A549 (cell line): ENCODE measurements around the gene NFKBIE.

Experiments
- BHLHE40 ChIP-seq: IDR thresholded peaks from 2 replicates; pipeline ENCODE4 v1.6.1; 2012; ENCODE audit warnings: low read depth, low read length, inconsistent platforms
- FOXS1 ChIP-seq: fragments of 250-450 bp; sonication (Bioruptor Pico); IDR thresholded peaks from 2 replicates; pipeline ENCODE4 v1.5.0; 2020; ENCODE audit warnings: mild to moderate bottlenecking, moderate library complexity
- NFE2L2 ChIP-seq: fragments of 150-350 bp; conservative IDR thresholded peaks from 2 replicates; pipeline ENCODE4 v1.6.1; 2014; ENCODE audit warnings: low read length
- POLR2A ChIP-seq: IDR thresholded peaks from 2 replicates; pipeline ENCODE4 v1.6.1; 2012; ENCODE audit warnings: mild to moderate bottlenecking, low read length
- POLR2AphosphoS2 ChIP-seq: conservative IDR thresholded peaks from 2 replicates; pipeline ENCODE4 v1.6.1; 2012; ENCODE audit warnings: low read length, improper control_type of control experiment, inconsistent platforms
- TF ChIP-seq, protein P1 (sequence below): IDR thresholded peaks from 2 replicates; pipeline ENCODE4 v1.6.1; 2012
- TF ChIP-seq, protein P2 (sequence below): fragments of >200 bp; sonication (Bioruptor Twin); formaldehyde crosslinking; IDR thresholded peaks from 3 replicates; pipeline ENCODE4 v1.5.1; 2016

DNA sequence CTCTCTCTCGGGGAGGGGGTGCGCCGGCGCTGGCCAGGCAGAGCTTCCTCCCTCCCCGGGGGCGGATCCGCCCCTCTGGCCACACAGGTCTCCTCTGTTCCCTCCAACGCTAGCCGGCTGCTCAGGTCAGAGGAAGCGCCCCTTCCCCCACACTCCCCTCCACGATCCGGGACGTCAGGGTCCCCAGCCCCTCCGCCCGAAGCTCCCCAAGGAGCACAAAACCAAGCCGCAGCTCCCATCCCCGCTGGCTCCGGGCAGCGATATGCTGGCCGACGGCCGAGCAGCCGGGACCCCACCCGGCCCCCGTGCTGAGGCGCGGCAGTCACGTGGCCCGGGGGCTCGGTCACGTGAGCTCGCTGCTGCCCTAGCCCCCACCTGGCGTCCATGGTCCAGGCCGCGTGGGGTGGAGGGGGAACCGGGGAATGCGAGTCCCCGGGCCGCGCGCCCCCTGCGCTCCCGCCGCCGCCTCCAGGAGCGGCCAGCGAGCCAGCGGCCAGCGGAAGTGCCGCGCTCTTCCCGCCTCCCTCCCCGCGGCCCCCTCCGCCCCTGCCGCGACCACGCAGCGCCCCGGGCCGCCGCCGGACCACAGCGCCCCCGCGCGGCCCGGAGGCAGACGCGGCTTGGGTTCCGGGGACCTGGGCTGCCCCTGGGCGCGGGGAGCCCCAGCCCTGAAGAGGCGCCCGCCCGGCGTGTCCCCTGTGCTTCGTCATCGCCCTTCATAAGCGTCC lies 8.2 kb downstream of the NFKBIE start, which contains the start of gene SLC35B2:
- no peak for TF ChIP-seq POLR2AphosphoS2
- TF ChIP-seq, protein P1, sequence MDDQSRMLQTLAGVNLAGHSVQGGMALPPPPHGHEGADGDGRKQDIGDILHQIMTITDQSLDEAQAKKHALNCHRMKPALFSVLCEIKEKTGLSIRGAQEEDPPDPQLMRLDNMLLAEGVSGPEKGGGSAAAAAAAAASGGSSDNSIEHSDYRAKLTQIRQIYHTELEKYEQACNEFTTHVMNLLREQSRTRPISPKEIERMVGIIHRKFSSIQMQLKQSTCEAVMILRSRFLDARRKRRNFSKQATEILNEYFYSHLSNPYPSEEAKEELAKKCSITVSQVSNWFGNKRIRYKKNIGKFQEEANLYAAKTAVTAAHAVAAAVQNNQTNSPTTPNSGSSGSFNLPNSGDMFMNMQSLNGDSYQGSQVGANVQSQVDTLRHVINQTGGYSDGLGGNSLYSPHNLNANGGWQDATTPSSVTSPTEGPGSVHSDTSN, result no peak; the same call in 1 of the 2 replicates
- TF ChIP-seq NFE2L2, result no peak
- peak; percentile 51 for TF ChIP-seq POLR2A
- TF ChIP-seq, protein P2, sequence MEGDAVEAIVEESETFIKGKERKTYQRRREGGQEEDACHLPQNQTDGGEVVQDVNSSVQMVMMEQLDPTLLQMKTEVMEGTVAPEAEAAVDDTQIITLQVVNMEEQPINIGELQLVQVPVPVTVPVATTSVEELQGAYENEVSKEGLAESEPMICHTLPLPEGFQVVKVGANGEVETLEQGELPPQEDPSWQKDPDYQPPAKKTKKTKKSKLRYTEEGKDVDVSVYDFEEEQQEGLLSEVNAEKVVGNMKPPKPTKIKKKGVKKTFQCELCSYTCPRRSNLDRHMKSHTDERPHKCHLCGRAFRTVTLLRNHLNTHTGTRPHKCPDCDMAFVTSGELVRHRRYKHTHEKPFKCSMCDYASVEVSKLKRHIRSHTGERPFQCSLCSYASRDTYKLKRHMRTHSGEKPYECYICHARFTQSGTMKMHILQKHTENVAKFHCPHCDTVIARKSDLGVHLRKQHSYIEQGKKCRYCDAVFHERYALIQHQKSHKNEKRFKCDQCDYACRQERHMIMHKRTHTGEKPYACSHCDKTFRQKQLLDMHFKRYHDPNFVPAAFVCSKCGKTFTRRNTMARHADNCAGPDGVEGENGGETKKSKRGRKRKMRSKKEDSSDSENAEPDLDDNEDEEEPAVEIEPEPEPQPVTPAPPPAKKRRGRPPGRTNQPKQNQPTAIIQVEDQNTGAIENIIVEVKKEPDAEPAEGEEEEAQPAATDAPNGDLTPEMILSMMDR, result peak; percentile 80
- TF ChIP-seq BHLHE40, result no peak
- no peak for TF ChIP-seq FOXS1 (CRISPR knock-in tag)
